PC-9 (cell line): ENCODE measurements around the gene AKR7A2. TPM values are rescaled to one million over a fixed set of nuclear protein-coding genes. Genes with fewer than 3 reads are reported as not detected.

Experiments used
- BruUV-seq: library from RNA; stranded (reverse); fragments of 400-500 nt; replicated peaks from 2 replicates; lab custom pipeline; 2021; lab: Mats Ljungman, UMichigan
- CTCF ChIA-PET: fragments of 300-600 bp; sonication (Branson Sonifier 250); formaldehyde crosslinking; loops from one replicate; lab custom pipeline; 2022; ENCODE audit warnings: antibody characterized with exemption; lab: Charles Lee
- POLR2A ChIA-PET: fragments of 300-600 bp; sonication (Branson Sonifier 250); formaldehyde crosslinking; loops from one replicate; lab custom pipeline; 2022; ENCODE audit warnings: antibody characterized with exemption; ENCODE audit not compliant: unreplicated experiment; lab: Charles Lee
- DNase-seq, 2 experiments: peaks; one replicate each; pipeline versions ENCODE4 v3.0.0 to v3.0.0-alpha.2; 2015 to 2022; ENCODE audit warnings: mixed read lengths in 1 of 2
- H2AFZ ChIP-seq: fragments of 200-600 bp; sonication (generic); 2 replicates; pipeline ENCODE4 v1.8.1; 2017; ENCODE audit warnings: antibody characterized with exemption
- H3F3A ChIP-seq: fragments of 200-600 bp; sonication (generic); 2 replicates; pipeline ENCODE4 v1.8.1; 2017; ENCODE audit warnings: antibody characterized with exemption, mild to moderate bottlenecking, low read depth; ENCODE audit not compliant: insufficient read depth
- H3K27ac ChIP-seq: fragments of 200-600 bp; sonication (generic); 2 replicates; pipeline ENCODE4 v1.6.1; 2016; ENCODE audit warnings: mixed run types
- H3K27me3 ChIP-seq: fragments of 200-600 bp; sonication (generic); 2 replicates; pipeline ENCODE4 v1.6.1; 2016; ENCODE audit warnings: low read depth, mixed run types; ENCODE audit not compliant: insufficient read depth
- H3K36me3 ChIP-seq: fragments of 200-600 bp; sonication (generic); 2 replicates; pipeline ENCODE4 v1.6.1; 2016; ENCODE audit warnings: low read depth, mixed run types
- H3K4me1 ChIP-seq: fragments of 200-600 bp; sonication (generic); replicated peaks from 2 replicates; pipeline ENCODE4 v1.6.1; 2016; ENCODE audit warnings: mixed run types; ENCODE audit not compliant: insufficient read depth
- H3K4me2 ChIP-seq: fragments of 200-600 bp; sonication (generic); 2 replicates; pipeline ENCODE4 v1.6.1; 2017; ENCODE audit warnings: mixed run types
- H3K4me3 ChIP-seq: fragments of 200-600 bp; sonication (generic); 2 replicates; pipeline ENCODE4 v1.6.1; 2016; ENCODE audit warnings: mixed run types
- H3K79me2 ChIP-seq: fragments of 200-600 bp; sonication (generic); 2 replicates; pipeline ENCODE4 v1.6.1; 2017; ENCODE audit warnings: low read depth, mixed run types
- H3K9me2 ChIP-seq: fragments of 200-600 bp; sonication (generic); 2 replicates; pipeline ENCODE4 v1.8.1; 2017; ENCODE audit warnings: mild to moderate bottlenecking; ENCODE audit not compliant: insufficient read depth
- H3K9me3 ChIP-seq: fragments of 200-600 bp; sonication (generic); 2 replicates; pipeline ENCODE4 v1.8.1; 2016; ENCODE audit warnings: low read depth; ENCODE audit not compliant: insufficient read depth
- H4K20me1 ChIP-seq: fragments of 200-600 bp; sonication (generic); 2 replicates; pipeline ENCODE4 v1.8.1; 2017; ENCODE audit not compliant: insufficient read depth
- CTCF ChIP-seq: fragments of 200-600 bp; sonication (generic); conservative IDR thresholded peaks from 2 replicates; pipeline ENCODE4 v1.6.1; 2017; ENCODE audit warnings: mixed run types, antibody characterized with exemption, mild to moderate bottlenecking, moderate library complexity
- EZH2 ChIP-seq: fragments of 200-600 bp; sonication (generic); IDR thresholded peaks from 2 replicates; pipeline ENCODE4 v1.8.0; 2017; ENCODE audit warnings: antibody characterized with exemption, low read depth
- intact Hi-C: fragments of 100-400 bp; cut with micrococcal nuclease; formaldehyde crosslinking; loops from one replicate; pipeline ENCODE4 v1.10.0; 2022; ENCODE audit not compliant: unreplicated experiment
- total RNA-seq: library from RNA; stranded (reverse); gene quantifications from 2 replicates; pipeline ENCODE4 v1.2.3, GENCODE V29; 2021

Gene AKR7A2
- total RNA-seq, 1 experiment from 2014 or later, result 79.6 TPM

- ChIA-PET CTCF (no interaction called here), POLR2A (no interaction called here)
- no peak for TF ChIP-seq EZH2
- TF ChIP-seq CTCF, result no peak
- H3K27me3 ChIP-seq, result no peaks in the 10 kb centered on the region
- no TSS peak for BruUV-seq
- H2AFZ ChIP-seq, result no peak overlapping the region
- peaks cover 6% of the 10 kb centered on the region; the same call in 1 of the 2 replicates for H4K20me1 ChIP-seq
- H3K4me3 ChIP-seq, result no peak overlapping the region
- no peaks in the 10 kb centered on the region for H3F3A ChIP-seq
- DNase-seq, result no peak
- no peak overlapping the region for H3K4me2 ChIP-seq
- intact Hi-C loops, result no loop called here
- no peak overlapping the region for H3K27ac ChIP-seq
- no peaks in the 10 kb centered on the region for H3K36me3 ChIP-seq
- H3K9me2 ChIP-seq, result no peaks in the 10 kb centered on the region
- H3K4me1 ChIP-seq, result peaks cover 8% of the 10 kb centered on the region
- peaks cover 12% of the 10 kb centered on the region for H3K79me2 ChIP-seq
- H3K9me3 ChIP-seq, result no peaks in the 10 kb centered on the region
These were observed 3.4 kb downstream of the AKR7A2 start for GRCh38 chr1:19308509-19308907.

- Histone ChIP-seq H3F3A (no peaks in the 10 kb centered on the region), H3K4me2 (no peak overlapping the region), H4K20me1 (peaks cover 6% of the 10 kb centered on the region; the same call in 1 of the 2 replicates), H3K36me3 (no peaks in the 10 kb centered on the region), H3K9me2 (no peaks in the 10 kb centered on the region), H3K9me3 (no peaks in the 10 kb centered on the region), H3K4me1 (peaks cover 3% of the 10 kb centered on the region; the same call in 1 of the 2 replicates), H2AFZ (no peak overlapping the region), H3K27me3 (no peaks in the 10 kb centered on the region), H3K4me3 (no peak overlapping the region), H3K27ac (no peak overlapping the region), H3K79me2 (peaks cover 12% of the 10 kb centered on the region)
- intact Hi-C loops, result no loop called here
- no TSS peak for BruUV-seq
- DNase-seq, result no peak
- POLR2A ChIA-PET, result no interaction called here
- TF ChIP-seq CTCF (no peak), EZH2 (no peak)
- CTCF ChIA-PET, result no interaction called here
These were observed 4.0 kb downstream of the AKR7A2 start for GRCh38 chr1:19307794-19308508.

GRCh38 chr1:19306941-19307340 lies 5.0 kb downstream of the AKR7A2 start:
- Histone ChIP-seq H3K4me2 (no peak overlapping the region), H3K4me1 (no peaks in the 10 kb centered on the region), H3K9me2 (no peaks in the 10 kb centered on the region), H3F3A (no peaks in the 10 kb centered on the region), H3K36me3 (no peaks in the 10 kb centered on the region), H3K9me3 (no peaks in the 10 kb centered on the region), H3K27me3 (no peaks in the 10 kb centered on the region), H3K79me2 (peaks cover 12% of the 10 kb centered on the region), H4K20me1 (peaks cover 6% of the 10 kb centered on the region; the same call in 1 of the 2 replicates), H3K27ac (no peak overlapping the region), H2AFZ (no peak overlapping the region), H3K4me3 (no peak overlapping the region)
- CTCF ChIA-PET, result no interaction called here
- DNase-seq, result no peak
- intact Hi-C loops, result no loop called here
- TF ChIP-seq EZH2 (no peak), CTCF (no peak)
- no TSS peak for BruUV-seq
- POLR2A ChIA-PET, result interaction anchor here (0.7 kb wide), 1 partner anchor 301 kb away, joined by 8 read pairs; no protein-coding TSS in a partner anchor
